H1 (cell line): ENCODE results near the gene FHL1.
"Not testable (repeated sequence)": the region's sequence is repeated elsewhere in the genome, so short reads cannot be mapped to it uniquely, and the experiment has no call there.

Experiments used
- BRCA1 ChIP-seq: IDR thresholded peaks from 2 replicates; pipeline ENCODE4 v1.6.1; 2012; ENCODE audit warnings: low read depth, low read length, improper control_type of control experiment
- CTCF ChIP-seq, 3 experiments: IDR thresholded peaks; 1 replicate in 2 of 3; 2 replicates in 1 of 3; pipeline versions ENCODE4 v1.5.1 to v1.6.1; 2011; ENCODE audit warnings: low read length in 3 of 3, mild to moderate bottlenecking in 3 of 3, inconsistent platforms in 2 of 3, low read depth in 1 of 3, moderate library complexity in 1 of 3; ENCODE audit not compliant: insufficient read depth in 1 of 3; ENCODE audit errors: control extremely low read depth in 1 of 3
- EGR1 ChIP-seq: IDR thresholded peaks from 2 replicates; pipeline ENCODE4 v1.6.1; 2011; ENCODE audit warnings: low read depth, low read length, borderline replicate concordance
- EP300 ChIP-seq, 2 experiments: IDR thresholded peaks; 1 replicate in 1 of 2; 2 replicates in 1 of 2; pipeline ENCODE4 v1.6.1; 2011 to 2012; ENCODE audit warnings: low read depth in 2 of 2, low read length in 2 of 2, mild to moderate bottlenecking in 2 of 2, borderline replicate concordance in 1 of 2, inconsistent platforms in 1 of 2, moderate library complexity in 1 of 2
- GTF2F1 ChIP-seq: IDR thresholded peaks from 2 replicates; pipeline ENCODE4 v1.6.1; 2012; ENCODE audit warnings: low read depth, low read length, improper control_type of control experiment, borderline replicate concordance
- HDAC2 ChIP-seq, 2 experiments: fragments of 300-600 bp in 1 of 2; sonication (generic) in 1 of 2; IDR thresholded peaks; 2 replicates each; pipeline ENCODE4 v1.6.1; 2011 to 2012; ENCODE audit warnings: low read depth in 2 of 2, low read length in 2 of 2, mild to moderate bottlenecking in 2 of 2, moderate library complexity in 2 of 2, borderline replicate concordance in 1 of 2, inconsistent platforms in 1 of 2
- HDAC6 ChIP-seq: IDR thresholded peaks from one replicate; pipeline ENCODE4 v1.7.1; 2012; ENCODE audit warnings: low read depth, mild to moderate bottlenecking, inconsistent platforms, low read length, moderate library complexity
- JUND ChIP-seq: IDR thresholded peaks from 2 replicates; pipeline ENCODE4 v1.6.1; 2011; ENCODE audit warnings: mild to moderate bottlenecking, improper control_type of control experiment, low read length
- KDM5A ChIP-seq: fragments of 200-600 bp; IDR thresholded peaks from 2 replicates; pipeline ENCODE4 v1.7.1; 2012; ENCODE audit warnings: mild to moderate bottlenecking, low read length, inconsistent platforms, mixed read lengths
- POLR2A ChIP-seq, 2 experiments: IDR thresholded peaks; 1 replicate in 1 of 2; 2 replicates in 1 of 2; pipeline ENCODE4 v1.6.1; 2011; ENCODE audit warnings: low read depth in 2 of 2, low read length in 2 of 2, mild to moderate bottlenecking in 2 of 2; ENCODE audit errors: control extremely low read depth in 1 of 2
- RFX5 ChIP-seq: IDR thresholded peaks from 2 replicates; pipeline ENCODE4 v1.6.1; 2011; ENCODE audit warnings: low read depth, low read length, improper control_type of control experiment, borderline replicate concordance
- SAP30 ChIP-seq: fragments of 300-600 bp; sonication (generic); IDR thresholded peaks from 2 replicates; pipeline ENCODE4 v1.7.1; 2012; ENCODE audit warnings: low read length, moderate library complexity, mild to moderate bottlenecking, inconsistent platforms; ENCODE audit not compliant: insufficient read depth, insufficient replicate concordance
- SP1 ChIP-seq: IDR thresholded peaks from 2 replicates; pipeline ENCODE4 v1.6.1; 2011; ENCODE audit warnings: low read depth, low read length
- TAF1 ChIP-seq: IDR thresholded peaks from 2 replicates; pipeline ENCODE4 v1.6.1; 2011; ENCODE audit warnings: mild to moderate bottlenecking, low read depth, low read length

GRCh38 chrX:136108905-136109304 is 38.4 kb upstream of the FHL1 start:
- not testable (repeated sequence) for TF ChIP-seq POLR2A (IDR thresholded peaks at IDR 0.05; ENCODE audit: control extremely low read depth in 1 of 2, low read depth in 2 of 2, low read length in 2 of 2); KDM5A; CTCF (IDR thresholded peaks at IDR 0.05; ENCODE audit: control extremely low read depth in 1 of 3, insufficient read depth in 1 of 3, low read depth in 1 of 3, low read length in 3 of 3); HDAC6; SAP30; HDAC2 (IDR thresholded peaks at IDR 0.05; ENCODE audit: borderline replicate concordance in 1 of 2, low read depth in 2 of 2, low read length in 2 of 2); TAF1; SP1; EP300 (IDR thresholded peaks at IDR 0.05; ENCODE audit: borderline replicate concordance in 1 of 2, low read depth in 2 of 2, low read length in 2 of 2); JUND; EGR1; GTF2F1; RFX5; BRCA1
